ENCODE results near the gene BLNK.

DNA sequence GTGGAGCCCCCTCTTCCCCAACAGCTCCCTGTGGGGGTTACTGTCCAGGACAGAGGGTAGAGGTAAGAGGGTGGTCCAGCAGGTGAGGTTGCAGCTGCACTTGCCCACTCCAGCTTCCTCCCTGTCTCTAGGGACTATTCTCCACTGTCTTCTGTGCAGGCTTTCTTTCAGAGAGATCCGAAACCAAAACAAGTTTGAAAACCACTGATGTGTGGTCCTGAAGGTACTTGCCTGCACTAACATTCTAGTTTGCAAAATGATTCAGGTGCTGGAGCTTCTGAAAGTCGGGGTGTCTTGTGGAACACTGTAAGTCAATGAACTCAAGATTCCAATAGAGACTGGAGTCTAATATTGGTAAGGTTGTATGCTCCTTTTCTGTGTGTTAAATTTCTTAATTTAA lies 63.1 kb downstream of the BLNK start:
- TF ChIP-seq REST (IDR thresholded peaks at IDR 0.05; ENCODE audit: low read depth) (no peak), EP300 (IDR thresholded peaks at IDR 0.05; ENCODE audit: borderline replicate concordance) (no peak), RAD21 (IDR thresholded peaks at IDR 0.05; ENCODE audit: low read depth) (no peak), YY1 (IDR thresholded peaks at IDR 0.05; ENCODE audit: low read depth) (no peak), TEAD4 (IDR thresholded peaks at IDR 0.05) (no peak), NFIC (IDR thresholded peaks at IDR 0.05) (no peak), MAX (IDR thresholded peaks at IDR 0.05) (no peak), EGR1 (IDR thresholded peaks at IDR 0.05) (no peak), CEBPB (IDR thresholded peaks at IDR 0.05) (no peak), FOXM1 (IDR thresholded peaks at IDR 0.05; ENCODE audit: borderline replicate concordance, low read depth) (no peak), ZBTB7A (IDR thresholded peaks at IDR 0.05; ENCODE audit: low read depth) (no peak), USF1 (IDR thresholded peaks at IDR 0.05) (no peak), TAF1 (IDR thresholded peaks at IDR 0.05; ENCODE audit: low read depth) (no peak), TCF12 (IDR thresholded peaks at IDR 0.05; ENCODE audit: low read depth) (no peak)
